Subcutaneous adipose tissue (tissue), 4 donors: Measurements from ENCODE around the gene NARS2. TPM values are rescaled to one million over a fixed set of nuclear protein-coding genes. Genes with fewer than 3 reads are reported as not detected.

Experiments used
- total RNA-seq, 4 donors: library from RNA; depleted of rRNA; stranded (reverse); fragments of >200 nt; gene quantifications; one replicate each; pipeline ENCODE4 v1.1.0, GENCODE V29; 2016
- TF ChIP-seq, protein P1 (sequence below): fragments of 450-650 bp; IDR thresholded peaks from one replicate; pipeline ENCODE4 v1.5.1; 2016; ENCODE audit warnings: low read depth, mild to moderate bottlenecking, control low read depth, antibody characterized with exemption, moderate library complexity

The NARS2 gene
- total RNA-seq, 4 donors from 2014 or later: 11.4 to 17.3 (median 15.2) TPM

DNA sequence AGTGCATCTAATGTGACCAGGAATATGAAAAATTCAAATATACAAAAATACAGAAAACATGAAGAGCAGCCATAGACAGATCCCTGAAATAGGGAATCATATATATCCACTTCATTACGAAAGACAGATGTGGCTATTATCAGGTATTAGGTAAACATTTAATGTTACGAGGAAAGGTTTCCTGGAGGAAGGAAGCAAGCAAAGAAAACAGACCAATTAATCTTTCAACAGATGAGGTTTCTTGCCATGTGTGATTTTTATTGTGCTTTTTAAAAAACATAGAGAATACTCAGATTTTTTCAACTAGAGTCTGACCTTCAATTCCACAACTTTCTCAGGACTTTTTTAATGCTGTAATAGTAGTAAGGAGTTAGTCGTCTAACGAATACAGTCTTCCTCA lies 132.7 kb downstream of the NARS2 start:
- TF ChIP-seq, protein P1, sequence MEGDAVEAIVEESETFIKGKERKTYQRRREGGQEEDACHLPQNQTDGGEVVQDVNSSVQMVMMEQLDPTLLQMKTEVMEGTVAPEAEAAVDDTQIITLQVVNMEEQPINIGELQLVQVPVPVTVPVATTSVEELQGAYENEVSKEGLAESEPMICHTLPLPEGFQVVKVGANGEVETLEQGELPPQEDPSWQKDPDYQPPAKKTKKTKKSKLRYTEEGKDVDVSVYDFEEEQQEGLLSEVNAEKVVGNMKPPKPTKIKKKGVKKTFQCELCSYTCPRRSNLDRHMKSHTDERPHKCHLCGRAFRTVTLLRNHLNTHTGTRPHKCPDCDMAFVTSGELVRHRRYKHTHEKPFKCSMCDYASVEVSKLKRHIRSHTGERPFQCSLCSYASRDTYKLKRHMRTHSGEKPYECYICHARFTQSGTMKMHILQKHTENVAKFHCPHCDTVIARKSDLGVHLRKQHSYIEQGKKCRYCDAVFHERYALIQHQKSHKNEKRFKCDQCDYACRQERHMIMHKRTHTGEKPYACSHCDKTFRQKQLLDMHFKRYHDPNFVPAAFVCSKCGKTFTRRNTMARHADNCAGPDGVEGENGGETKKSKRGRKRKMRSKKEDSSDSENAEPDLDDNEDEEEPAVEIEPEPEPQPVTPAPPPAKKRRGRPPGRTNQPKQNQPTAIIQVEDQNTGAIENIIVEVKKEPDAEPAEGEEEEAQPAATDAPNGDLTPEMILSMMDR: no peak

DNA sequence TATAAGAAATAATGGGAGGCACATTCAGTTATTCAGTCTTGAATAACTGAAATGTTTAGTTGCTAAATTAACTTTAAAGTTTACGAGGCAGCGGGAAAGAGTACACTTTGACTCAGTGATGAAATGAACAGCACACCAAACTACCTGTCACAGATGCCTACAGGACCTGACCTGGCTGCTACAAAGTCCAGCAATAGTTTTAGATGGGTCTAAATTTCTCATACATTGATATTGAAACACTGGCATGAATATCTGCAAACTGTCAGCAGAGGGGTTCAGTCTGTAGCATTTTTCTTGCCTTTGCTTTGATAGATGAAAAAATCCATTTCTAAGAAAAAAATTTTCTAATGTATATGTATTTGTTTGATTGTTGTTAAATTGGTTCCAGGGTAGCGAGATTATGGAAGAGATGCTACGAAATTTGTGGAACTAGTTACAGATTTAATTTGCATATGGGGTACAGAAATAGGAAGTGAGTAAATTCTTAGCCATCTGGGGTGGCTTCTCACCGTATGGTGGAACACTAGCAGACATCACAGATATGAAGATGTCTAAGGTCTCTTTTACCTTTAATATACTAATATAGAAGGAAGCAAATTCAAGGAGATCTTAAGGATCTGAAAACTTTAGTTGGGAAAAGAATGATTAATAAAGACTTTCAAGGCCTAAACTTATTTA lies 136.2 kb downstream of the NARS2 start:
- TF ChIP-seq, protein P1: no peak

DNA sequence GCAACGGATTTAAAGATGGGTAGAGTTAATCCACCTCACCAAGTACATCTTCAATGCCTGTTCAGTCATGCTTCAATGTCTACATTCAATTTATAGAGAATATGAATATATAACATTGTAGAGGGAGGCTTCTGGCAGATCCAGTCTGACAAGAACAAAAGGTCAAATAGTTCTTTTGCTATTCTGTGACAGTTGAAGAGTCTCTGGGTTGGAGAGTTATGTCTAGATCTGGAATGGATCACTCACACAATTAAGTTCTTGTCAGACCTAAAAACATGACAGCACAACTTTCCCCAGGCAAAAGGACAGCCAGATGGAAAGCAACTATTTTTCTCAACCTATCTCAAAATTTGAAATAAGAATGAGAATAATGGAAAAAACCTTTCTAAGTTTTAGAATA lies 141.7 kb downstream of the NARS2 start:
- TF ChIP-seq, protein P1: no peak

DNA sequence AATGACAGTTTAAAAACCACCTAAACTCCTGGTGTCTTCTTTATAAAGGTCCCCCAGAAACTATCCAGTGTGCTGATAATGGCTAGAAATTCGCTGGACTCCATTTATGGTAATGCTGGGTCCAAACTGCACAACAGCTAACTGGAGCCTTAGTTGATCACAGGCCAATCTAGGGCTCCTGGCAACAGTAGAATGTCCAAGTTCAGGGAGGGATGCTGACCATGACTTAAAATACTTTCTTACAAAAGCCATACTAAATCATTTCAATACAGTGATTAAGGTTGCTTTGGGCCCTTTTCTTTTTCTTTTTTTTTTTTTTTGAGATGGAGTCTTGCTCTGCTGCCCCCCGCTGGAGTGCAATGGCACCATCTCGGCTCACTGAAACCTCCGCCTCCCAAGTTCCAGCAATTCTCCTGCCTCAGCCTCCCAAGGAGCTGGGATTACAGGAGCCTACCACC lies 142.6 kb downstream of the NARS2 start:
- TF ChIP-seq, protein P1: no peak

DNA sequence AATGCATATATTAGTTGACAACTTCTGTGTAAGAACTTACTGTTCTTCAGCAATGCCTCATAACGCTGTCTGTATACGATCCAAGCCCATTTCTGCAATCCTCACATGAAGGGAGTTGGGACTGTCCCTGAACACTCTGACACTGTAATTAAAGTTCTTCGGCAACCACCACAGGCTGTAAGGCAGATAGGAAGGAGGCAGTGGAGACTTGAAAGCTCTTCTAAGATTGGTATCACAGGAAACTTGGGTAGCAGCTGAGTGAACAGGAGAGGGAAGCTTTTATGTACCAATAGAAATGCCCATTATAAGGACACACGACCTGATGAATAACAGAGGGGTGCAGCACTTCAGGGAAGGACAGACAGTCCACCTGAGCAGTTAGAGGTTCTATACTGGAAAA lies 145.0 kb downstream of the NARS2 start:
- TF ChIP-seq, protein P1: no peak

DNA sequence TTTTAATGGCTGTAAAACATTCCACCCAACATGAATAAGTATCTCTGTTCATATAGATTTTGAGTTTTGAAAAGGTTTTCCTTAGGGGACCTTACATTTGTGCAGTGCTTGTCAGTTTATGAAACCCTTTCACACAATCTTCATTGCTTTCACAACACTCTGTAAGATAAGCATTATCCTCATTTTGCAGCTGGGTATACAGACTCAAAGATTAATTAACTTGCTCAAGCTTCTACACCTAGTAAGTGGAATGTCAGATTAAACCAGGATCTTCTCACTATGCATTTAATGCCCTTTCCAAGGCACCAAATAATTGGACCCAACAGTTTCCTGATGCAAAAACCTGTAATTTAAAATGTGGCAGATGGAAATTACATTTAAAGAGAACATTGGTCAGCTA lies 145.5 kb downstream of the NARS2 start:
- TF ChIP-seq, protein P1: no peak

DNA sequence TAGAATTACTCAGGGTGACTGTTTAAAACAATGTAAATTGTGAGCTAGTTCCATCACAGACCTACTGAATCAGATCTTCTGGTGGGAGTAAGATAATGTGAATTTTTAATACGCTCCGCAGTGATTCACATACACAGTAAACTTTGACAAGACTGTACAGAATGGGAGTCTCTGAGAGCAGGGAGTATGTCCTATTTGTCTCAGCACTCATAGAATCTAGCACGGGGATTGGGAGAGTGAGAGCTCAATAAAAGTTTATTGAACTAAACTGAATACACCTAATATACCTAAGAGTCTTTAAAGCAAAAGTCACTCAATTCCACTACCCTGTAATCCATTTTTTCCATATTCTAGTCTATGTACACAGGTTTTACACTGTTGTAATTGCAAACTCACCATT lies 145.9 kb downstream of the NARS2 start:
- TF ChIP-seq, protein P1: no peak
